Naive thymus-derived CD4-positive, alpha-beta T cell (primary cell): Measurements from ENCODE around the gene VAV2. TPM values are rescaled to one million over a fixed set of nuclear protein-coding genes. Genes with fewer than 3 reads are reported as not detected.

Experiments
- ATAC-seq: fragments of 150-1000 bp; cut with Tn5 transposase; 2 replicates; pipeline ENCODE4 v1.10.0; 2021; ENCODE audit warnings: mild to moderate bottlenecking, moderate library complexity
- CTCF ChIA-PET: fragments of 350-600 bp; sonication (Branson Sonifier 250); formaldehyde crosslinking; loops from one replicate; lab custom pipeline; 2021; ENCODE audit warnings: antibody characterized with exemption; lab: Charles Lee
- POLR2A ChIA-PET: fragments of 350-600 bp; sonication (Branson Sonifier 250); formaldehyde crosslinking; loops from one replicate; lab custom pipeline; 2021; ENCODE audit warnings: antibody characterized with exemption, inconsistent platforms; lab: Charles Lee
- DNase-seq, 9 donors: peaks; one replicate each; pipeline versions ENCODE4 v3.0.0 to v3.0.0-alpha.2; 2020 to 2022; ENCODE audit warnings: mixed read lengths in 1 of 9
- H3K27ac ChIP-seq: one replicate; pipeline ENCODE4 v1.7.0; 2013; ENCODE audit warnings: mild to moderate bottlenecking, low read depth, low read length, moderate library complexity
- H3K27me3 ChIP-seq, 2 donors: one replicate each; pipeline ENCODE4 v1.7.0; 2013; ENCODE audit warnings: low read length in 2 of 2, mild to moderate bottlenecking in 2 of 2, moderate library complexity in 2 of 2; ENCODE audit not compliant: control insufficient read depth in 2 of 2, insufficient read depth in 2 of 2
- H3K36me3 ChIP-seq, 3 experiments: 1 replicate in 2 of 3; 2 replicates in 1 of 3; pipeline ENCODE4 v1.7.0; 2013; ENCODE audit warnings: low read length in 3 of 3, mild to moderate bottlenecking in 3 of 3, moderate library complexity in 1 of 3; ENCODE audit not compliant: insufficient read depth in 3 of 3, control insufficient read depth in 2 of 3
- H3K4me1 ChIP-seq, 2 donors: one replicate each; pipeline ENCODE4 v1.7.0; 2013; ENCODE audit warnings: low read length in 2 of 2, mild to moderate bottlenecking in 2 of 2, moderate library complexity in 1 of 2; ENCODE audit not compliant: control insufficient read depth in 2 of 2, insufficient read depth in 2 of 2
- H3K4me3 ChIP-seq: 2 replicates; pipeline ENCODE4 v1.7.0; 2013; ENCODE audit warnings: mild to moderate bottlenecking, low read length
- H3K9me3 ChIP-seq, 3 experiments: 1 replicate in 2 of 3; 2 replicates in 1 of 3; pipeline ENCODE4 v1.7.0; 2013; ENCODE audit warnings: low read length in 3 of 3; ENCODE audit not compliant: control insufficient read depth in 2 of 3
- H3K27ac Mint-ChIP-seq, 9 donors: one replicate each; pipeline ENCODE4 v1.8.0; 2020 to 2022; ENCODE audit warnings: mixed read lengths in 9 of 9, mild to moderate bottlenecking in 8 of 9, moderate library complexity in 5 of 9, inconsistent platforms in 2 of 9
- H3K27me3 Mint-ChIP-seq, 5 donors: one replicate each; pipeline ENCODE4 v1.8.0; 2021 to 2022; ENCODE audit warnings: mixed read lengths in 5 of 5, mild to moderate bottlenecking in 1 of 5
- H3K36me3 Mint-ChIP-seq, 5 donors: one replicate each; pipeline ENCODE4 v1.8.0; 2020 to 2022; ENCODE audit warnings: mixed read lengths in 5 of 5, mild to moderate bottlenecking in 3 of 5, inconsistent platforms in 1 of 5
- H3K4me1 Mint-ChIP-seq, 7 donors: one replicate each; pipeline ENCODE4 v1.8.0; 2020 to 2022; ENCODE audit warnings: mixed read lengths in 7 of 7, mild to moderate bottlenecking in 3 of 7, inconsistent platforms in 1 of 7
- H3K4me3 Mint-ChIP-seq, 10 donors: one replicate each; pipeline ENCODE4 v1.8.0; 2020 to 2022; ENCODE audit warnings: mild to moderate bottlenecking in 10 of 10, mixed read lengths in 10 of 10, moderate library complexity in 6 of 10, inconsistent platforms in 2 of 10
- H3K9me3 Mint-ChIP-seq, 11 donors: one replicate each; pipeline ENCODE4 v1.8.0; 2020 to 2022; ENCODE audit warnings: mixed read lengths in 11 of 11, mild to moderate bottlenecking in 4 of 11, inconsistent platforms in 1 of 11, moderate library complexity in 1 of 11
- intact Hi-C, 2 donors: fragments of 100-400 bp; cut with micrococcal nuclease; formaldehyde crosslinking; loops; one replicate each; pipeline ENCODE4 v1.15.1; 2023
- polyA plus RNA-seq, 2 donors: library from polyadenylated mRNA; unstranded; fragments of 300-500 nt; fragmentation: Illumina TruSeq; gene quantifications; one replicate each; pipeline ENCODE4 v1.2.3, GENCODE V29; 2021
- total RNA-seq, 6 experiments: library from RNA in 5 of 6; stranded (reverse) in 5 of 6; gene quantifications; 1 replicate in 5 of 6; 2 replicates in 1 of 6; pipeline ENCODE4 v1.2.3 and lab custom pipeline; 2021 to 2026

Gene VAV2
- total and polyA plus RNA-seq, 7 experiments from 2014 or later, result 0.18 to 14.4 (median 1.9) TPM

DNA sequence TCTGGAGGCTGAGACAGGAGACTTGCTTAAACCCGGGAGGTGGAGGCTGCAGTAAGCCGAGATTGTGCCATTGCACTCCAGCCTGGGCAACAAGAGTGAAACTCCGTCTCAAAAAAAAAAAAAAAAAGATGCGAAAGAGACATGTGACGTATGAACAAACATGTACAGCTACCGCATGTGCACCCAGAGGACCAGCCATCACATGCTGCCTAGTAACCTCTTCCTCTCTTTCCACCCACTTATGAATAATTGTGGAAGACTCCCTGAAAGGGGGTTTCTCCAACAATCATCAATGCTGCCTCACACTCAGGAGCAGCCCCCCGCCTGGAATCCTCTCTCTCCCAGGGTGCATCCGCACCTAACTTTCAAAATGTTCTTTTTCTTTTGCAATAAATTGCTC, 256.2 kb downstream of the VAV2 start:
- no peaks in the 10 kb centered on the region for H3K27me3 Mint-ChIP-seq
- Histone ChIP-seq H3K27ac (no peak overlapping the region), H3K4me3 (no peak overlapping the region), H3K36me3 (no peaks in the 10 kb centered on the region), H3K9me3 (no peaks in the 10 kb centered on the region), H3K4me1 (peaks cover 3 to 6% of the 10 kb centered on the region in 2 donors), H3K27me3 (no peaks in the 10 kb centered on the region)
- peaks cover 0 to 1% (median 0%) of the 10 kb centered on the region in 11 donors for H3K9me3 Mint-ChIP-seq
- ChIA-PET POLR2A (no interaction called here), CTCF (no interaction called here)
- intact Hi-C loops, result no loop called here
- ATAC-seq (no peak), DNase-seq (no peak)
- H3K4me3 Mint-ChIP-seq, result no peak overlapping the region
- no peaks in the 10 kb centered on the region for H3K36me3 Mint-ChIP-seq
- H3K4me1 Mint-ChIP-seq, result peaks cover 2 to 11% (median 5%) of the 10 kb centered on the region in 7 donors
- no peak overlapping the region for H3K27ac Mint-ChIP-seq

- Mint-ChIP-seq H3K4me1 (peaks cover 2 to 11% (median 5%) of the 10 kb centered on the region in 7 donors), H3K36me3 (no peaks in the 10 kb centered on the region), H3K27ac (no peak overlapping the region), H3K4me3 (no peak overlapping the region), H3K27me3 (no peaks in the 10 kb centered on the region), H3K9me3 (peaks cover 0 to 1% (median 0%) of the 10 kb centered on the region in 11 donors)
- DNase-seq (no peak), ATAC-seq (no peak)
- no peak overlapping the region for H3K27ac ChIP-seq
- intact Hi-C loops, result no loop called here
- no peaks in the 10 kb centered on the region for H3K9me3 ChIP-seq
- POLR2A ChIA-PET, result no interaction called here
- H3K36me3 ChIP-seq, result no peaks in the 10 kb centered on the region
- H3K4me1 ChIP-seq, result peaks cover 3 to 6% of the 10 kb centered on the region in 2 donors
- CTCF ChIA-PET, result interaction anchor here (0.7 kb wide), 1 partner anchor 549 kb away, joined by 3 read pairs; no protein-coding TSS in a partner anchor
- H3K27me3 ChIP-seq, result no peaks in the 10 kb centered on the region
- no peak overlapping the region for H3K4me3 ChIP-seq
Measured at GRCh38 chr9:133735415-133735775, 256.7 kb downstream of the VAV2 start.

DNA sequence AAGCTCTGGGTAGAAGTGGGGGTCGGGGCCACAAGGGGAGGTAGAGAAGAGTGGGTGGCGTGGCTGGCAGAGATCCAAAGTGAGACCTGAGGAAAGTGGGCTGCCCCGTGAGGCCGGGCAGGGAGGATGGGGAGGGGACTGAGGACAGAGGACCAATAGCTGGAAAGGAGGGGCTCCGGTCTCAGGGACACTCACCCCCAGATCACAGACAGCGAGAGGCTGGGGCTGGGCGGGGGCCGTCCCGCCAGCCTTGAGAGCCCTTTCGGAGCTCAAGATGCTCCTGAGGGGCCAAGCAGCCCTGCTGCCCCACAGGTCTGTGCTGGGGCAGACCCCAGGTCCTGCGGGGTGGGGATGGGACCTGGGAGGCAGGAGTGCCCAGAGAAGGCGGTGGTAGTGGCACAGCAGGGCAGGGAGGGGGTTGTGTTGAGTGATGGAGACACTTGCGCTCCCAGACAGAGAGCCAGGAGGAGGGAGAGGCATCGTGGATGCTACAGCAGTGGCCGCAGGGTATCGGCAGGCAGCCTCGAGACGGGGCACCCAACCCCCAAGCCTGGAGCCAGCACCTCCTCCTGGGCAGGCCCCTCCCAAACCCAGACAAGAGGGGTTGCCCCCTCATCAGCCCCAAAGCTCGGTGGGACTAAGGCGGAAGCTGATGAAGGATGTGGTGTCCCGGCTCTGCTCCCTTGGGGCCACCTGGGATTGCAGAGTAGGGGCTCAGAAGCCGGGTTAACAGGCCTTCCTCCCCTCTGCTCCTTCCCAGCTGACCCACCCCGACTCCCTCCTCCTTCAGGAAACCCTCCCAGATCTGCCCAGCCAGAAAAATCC, 257.3 kb downstream of the VAV2 start:
- Mint-ChIP-seq H3K4me1 (peaks cover 2 to 11% (median 5%) of the 10 kb centered on the region in 7 donors), H3K4me3 (no peak overlapping the region), H3K27me3 (no peaks in the 10 kb centered on the region), H3K9me3 (peaks cover 0 to 1% (median 0%) of the 10 kb centered on the region in 11 donors), H3K27ac (no peak overlapping the region), H3K36me3 (no peaks in the 10 kb centered on the region)
- intact Hi-C loops, result no loop called here
- no peak overlapping the region for H3K27ac ChIP-seq
- ATAC-seq, result no peak
- H3K4me3 ChIP-seq, result no peak overlapping the region
- no peaks in the 10 kb centered on the region for H3K27me3 ChIP-seq
- H3K36me3 ChIP-seq, result no peaks in the 10 kb centered on the region
- CTCF ChIA-PET, result interaction anchor here (0.7 kb wide), 1 partner anchor 549 kb away, joined by 3 read pairs; no protein-coding TSS in a partner anchor
- peaks cover 3 to 6% of the 10 kb centered on the region in 2 donors for H3K4me1 ChIP-seq
- POLR2A ChIA-PET, result no interaction called here
- no peak for DNase-seq
- no peaks in the 10 kb centered on the region for H3K9me3 ChIP-seq

DNA sequence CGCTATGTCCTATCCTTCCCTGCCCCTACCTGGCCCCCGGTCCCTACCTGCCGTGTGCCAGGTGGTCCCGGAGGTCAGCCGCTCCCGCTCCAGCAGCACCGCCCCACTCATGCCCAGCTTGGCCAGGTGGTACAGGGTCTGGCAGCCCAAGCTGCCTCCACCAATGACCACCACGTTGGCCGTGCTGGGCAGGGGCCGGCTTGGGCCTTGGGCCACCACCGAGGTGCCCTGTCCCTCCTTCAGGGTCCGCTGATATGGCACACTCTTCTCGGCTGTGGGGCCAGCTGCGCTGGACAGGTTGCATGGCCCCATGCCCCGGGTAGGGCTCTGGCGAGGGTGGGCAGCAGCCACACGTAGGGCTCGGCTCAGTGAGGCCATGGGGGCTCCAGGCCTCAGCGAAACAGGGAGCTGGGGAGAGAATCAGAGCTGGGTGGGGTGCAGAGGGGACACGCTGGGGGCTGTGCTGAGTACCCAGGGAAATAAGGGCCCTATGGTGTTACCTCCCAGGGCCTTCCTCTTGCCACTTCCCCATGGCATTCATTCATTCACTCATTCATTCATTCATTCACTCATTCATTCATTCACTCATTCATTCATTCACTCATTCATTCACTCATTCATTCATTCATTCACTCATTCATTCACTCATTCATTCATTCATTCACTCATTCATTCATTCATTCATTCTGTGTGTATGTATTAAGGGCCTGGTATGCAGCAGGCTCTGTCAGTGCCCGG, 258.2 kb downstream of the VAV2 start:
- Mint-ChIP-seq H3K36me3 (no peaks in the 10 kb centered on the region), H3K27me3 (no peaks in the 10 kb centered on the region), H3K27ac (no peak overlapping the region), H3K4me1 (peaks cover 2 to 8% (median 3%) of the 10 kb centered on the region in 7 donors), H3K4me3 (no peak overlapping the region), H3K9me3 (peaks cover 0 to 1% (median 0%) of the 10 kb centered on the region in 11 donors)
- Histone ChIP-seq H3K4me1 (peaks cover 3 to 4% of the 10 kb centered on the region in 2 donors), H3K9me3 (no peaks in the 10 kb centered on the region), H3K27ac (no peak overlapping the region), H3K36me3 (no peaks in the 10 kb centered on the region), H3K4me3 (no peak overlapping the region), H3K27me3 (no peaks in the 10 kb centered on the region)
- ChIA-PET CTCF (no interaction called here), POLR2A (no interaction called here)
- ATAC-seq (no peak), DNase-seq (no peak)
- intact Hi-C loops, result no loop called here

- H3K4me1 Mint-ChIP-seq, result peaks cover 0 to 5% (median 2%) of the 10 kb centered on the region in 7 donors
- POLR2A ChIA-PET, result no interaction called here
- H3K4me3 Mint-ChIP-seq, result no peak overlapping the region
- DNase-seq (no peak), ATAC-seq (no peak)
- peaks cover 0 to 1% (median 0%) of the 10 kb centered on the region in 11 donors for H3K9me3 Mint-ChIP-seq
- H3K9me3 ChIP-seq, result no peaks in the 10 kb centered on the region
- H3K4me3 ChIP-seq, result no peak overlapping the region
- no peaks in the 10 kb centered on the region for H3K36me3 Mint-ChIP-seq
- no peak overlapping the region for H3K27ac Mint-ChIP-seq
- H3K27me3 Mint-ChIP-seq, result no peaks in the 10 kb centered on the region
- H3K27me3 ChIP-seq, result no peaks in the 10 kb centered on the region
- H3K4me1 ChIP-seq, result peaks cover 0 to under 1% of the 10 kb centered on the region in 2 donors
- no peak overlapping the region for H3K27ac ChIP-seq
- intact Hi-C loops, result no loop called here
- H3K36me3 ChIP-seq, result no peaks in the 10 kb centered on the region
- CTCF ChIA-PET, result no interaction called here
Measured at GRCh38 chr9:133733421-133733795, 258.7 kb downstream of the VAV2 start.

- Histone ChIP-seq H3K36me3 (no peaks in the 10 kb centered on the region), H3K27ac (no peak overlapping the region), H3K4me1 (no peaks in the 10 kb centered on the region), H3K9me3 (no peaks in the 10 kb centered on the region), H3K27me3 (no peaks in the 10 kb centered on the region), H3K4me3 (no peak overlapping the region)
- Mint-ChIP-seq H3K4me1 (peaks cover 0 to 4% (median 2%) of the 10 kb centered on the region in 7 donors), H3K27ac (peak overlapping the region in 1 of 9 donors; percentile 23), H3K4me3 (no peak overlapping the region), H3K27me3 (no peaks in the 10 kb centered on the region), H3K36me3 (no peaks in the 10 kb centered on the region), H3K9me3 (peaks cover 0 to 1% (median 0%) of the 10 kb centered on the region in 11 donors)
- ATAC-seq (peak; percentile 29), DNase-seq (no peak)
- CTCF ChIA-PET, result no interaction called here
- intact Hi-C loops, result no loop called here
- POLR2A ChIA-PET, result no interaction called here
Measured at GRCh38 chr9:133732639-133733408, 259.3 kb downstream of the VAV2 start.
